BLaER1 (cell line): ENCODE data around the gene NFS1.

Source experiments
- H3K27ac ChIP-seq: shearing (Covaris generic); formaldehyde crosslinking; 2 replicates; pipeline ENCODE4 v1.8.1; 2022
- H3K27me3 ChIP-seq: shearing (Covaris generic); formaldehyde crosslinking; 2 replicates; pipeline ENCODE4 v1.8.1; 2022
- H3K36me3 ChIP-seq: shearing (Covaris generic); formaldehyde crosslinking; 2 replicates; pipeline ENCODE4 v1.8.1; 2022
- H3K4me1 ChIP-seq: shearing (Covaris generic); formaldehyde crosslinking; 2 replicates; pipeline ENCODE4 v1.8.1; 2022
- H3K4me2 ChIP-seq: shearing (Covaris generic); formaldehyde crosslinking; 2 replicates; pipeline ENCODE4 v1.8.1; 2022
- H3K4me3 ChIP-seq: shearing (Covaris generic); formaldehyde crosslinking; 2 replicates; pipeline ENCODE4 v1.8.1; 2022
- H3K9ac ChIP-seq: shearing (Covaris generic); formaldehyde crosslinking; 2 replicates; pipeline ENCODE4 v1.8.1; 2022
- H3K9me3 ChIP-seq: shearing (Covaris generic); formaldehyde crosslinking; 2 replicates; pipeline ENCODE4 v1.8.1; 2022
- H4K20me1 ChIP-seq: shearing (Covaris generic); formaldehyde crosslinking; 2 replicates; pipeline ENCODE4 v1.8.1; 2022
- Cebpa-rat ChIP-seq: shearing (Covaris generic); IDR thresholded peaks from 2 replicates; pipeline ENCODE4 v1.8.1; 2022

NFS1 gene

DNA sequence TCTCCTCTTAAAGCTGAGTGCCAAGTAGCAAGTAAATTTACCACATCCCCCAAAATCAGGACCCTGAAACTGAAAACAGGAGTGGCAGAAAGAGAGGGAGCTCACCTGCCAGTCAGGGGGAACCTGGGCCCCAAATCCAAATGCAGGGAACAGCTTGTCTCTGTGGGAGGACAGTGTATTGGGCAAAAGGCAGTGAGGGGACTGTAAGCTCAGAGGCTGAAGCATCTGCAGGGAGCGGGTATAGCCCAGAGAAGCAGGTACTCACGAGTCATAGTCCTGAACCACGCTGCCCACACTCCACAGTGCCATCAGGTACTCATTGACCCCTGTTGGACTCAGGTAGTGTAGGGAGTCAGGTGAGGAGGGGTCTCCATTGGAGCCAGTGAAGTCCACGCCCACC, 68.5 kb downstream of the NFS1 start:
- Histone ChIP-seq H3K27ac (no peak overlapping the region), H3K4me2 (no peak overlapping the region), H3K36me3 (peaks cover 92% of the 10 kb centered on the region), H3K9ac (no peak overlapping the region), H3K27me3 (no peaks in the 10 kb centered on the region), H3K4me1 (no peaks in the 10 kb centered on the region), H3K4me3 (no peak overlapping the region), H4K20me1 (peaks cover 44% of the 10 kb centered on the region), H3K9me3 (no peaks in the 10 kb centered on the region)
- no peak for TF ChIP-seq Cebpa-rat

- Histone ChIP-seq H3K36me3 (peaks cover 92% of the 10 kb centered on the region), H3K4me2 (no peak overlapping the region), H3K9me3 (no peaks in the 10 kb centered on the region), H3K4me3 (no peak overlapping the region), H4K20me1 (peaks cover 34% of the 10 kb centered on the region), H3K9ac (no peak overlapping the region), H3K27me3 (no peaks in the 10 kb centered on the region), H3K27ac (no peak overlapping the region), H3K4me1 (no peaks in the 10 kb centered on the region)
- no peak for TF ChIP-seq Cebpa-rat
These were observed 69.6 kb downstream of the NFS1 start for GRCh38 chr20:35629427-35630145.

DNA sequence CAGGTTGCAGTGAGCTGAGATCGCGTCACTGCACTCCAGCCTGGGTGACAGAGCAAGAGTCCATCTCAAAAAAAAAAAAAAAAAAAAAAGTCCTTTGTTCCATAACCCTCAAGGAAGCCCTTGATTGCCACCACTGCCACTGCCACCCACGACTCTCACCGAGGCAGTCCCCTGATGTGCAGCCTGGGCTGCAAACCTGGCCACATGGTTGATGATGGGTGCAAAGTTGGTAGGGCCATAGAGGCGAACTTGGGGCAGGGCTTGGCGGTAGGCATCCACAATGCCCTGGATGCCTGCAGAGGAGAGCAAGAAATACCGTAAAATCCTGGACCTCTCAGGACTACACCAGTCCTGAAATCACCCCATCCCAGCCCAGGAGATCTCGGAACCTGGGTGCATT, 72.0 kb downstream of the NFS1 start:
- Histone ChIP-seq H3K27ac (no peak overlapping the region), H3K27me3 (no peaks in the 10 kb centered on the region), H3K9ac (no peak overlapping the region), H4K20me1 (peaks cover 14% of the 10 kb centered on the region), H3K36me3 (peaks cover 90% of the 10 kb centered on the region), H3K4me3 (no peak overlapping the region), H3K4me1 (no peaks in the 10 kb centered on the region), H3K9me3 (no peaks in the 10 kb centered on the region), H3K4me2 (no peak overlapping the region)
- TF ChIP-seq Cebpa-rat: no peak

DNA sequence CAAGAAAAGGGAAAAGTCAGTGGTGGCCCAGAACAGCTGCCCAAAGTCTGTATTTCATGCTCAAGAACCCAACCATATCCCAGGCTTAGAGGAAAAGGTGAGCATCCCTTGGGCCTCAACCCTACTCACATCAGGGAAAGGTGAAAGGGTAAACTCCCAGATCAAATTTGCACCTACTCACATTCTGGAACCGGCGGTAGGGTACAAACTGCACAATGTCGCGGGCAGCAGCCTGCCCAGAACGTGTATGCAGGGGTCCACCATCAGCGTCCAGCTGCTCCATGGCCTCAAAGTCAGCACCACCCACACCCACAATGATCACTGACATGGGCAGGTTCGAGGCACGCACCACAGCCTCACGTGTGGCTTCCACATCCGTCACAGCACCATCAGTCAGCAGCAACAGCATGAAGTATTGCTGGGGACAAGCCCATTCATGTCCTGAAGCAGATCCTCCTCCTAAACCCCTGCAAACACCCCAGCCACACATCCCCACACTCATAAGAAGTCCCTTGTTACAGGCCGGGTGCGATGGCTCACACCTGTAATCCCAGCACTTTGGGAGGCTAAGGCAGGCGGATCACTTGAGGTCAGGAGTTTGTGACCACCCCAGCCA, 72.7 kb downstream of the NFS1 start:
- Histone ChIP-seq H3K9ac (no peak overlapping the region), H4K20me1 (peaks cover 8% of the 10 kb centered on the region), H3K27ac (no peak overlapping the region), H3K4me2 (no peak overlapping the region), H3K27me3 (no peaks in the 10 kb centered on the region), H3K4me1 (no peaks in the 10 kb centered on the region), H3K4me3 (no peak overlapping the region), H3K9me3 (no peaks in the 10 kb centered on the region), H3K36me3 (peaks cover 90% of the 10 kb centered on the region)
- TF ChIP-seq Cebpa-rat: no peak

- Histone ChIP-seq H3K27ac (no peak overlapping the region), H3K9me3 (no peaks in the 10 kb centered on the region)
These were observed 73.4 kb downstream of the NFS1 start for GRCh38 chr20:35625584-35626385.

DNA sequence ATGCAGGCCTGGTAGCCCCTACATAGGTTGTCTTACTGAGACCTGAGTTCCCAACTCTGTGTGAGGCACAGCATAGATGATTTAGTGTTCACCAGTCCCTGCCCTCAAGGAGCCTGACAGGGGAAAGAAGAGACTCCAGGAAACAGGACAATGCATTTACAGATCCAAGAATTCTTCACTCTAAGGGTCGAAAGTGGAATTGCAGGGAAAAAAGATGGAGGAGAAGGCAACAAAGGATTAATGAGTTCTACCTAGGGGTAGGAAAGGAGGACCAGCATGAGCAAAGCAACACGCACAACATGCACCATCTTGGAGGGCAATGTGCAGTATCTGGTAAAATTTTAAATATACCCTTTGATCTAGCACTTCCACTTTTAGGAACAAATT, 77.6 kb downstream of the NFS1 start:
- no peak overlapping the region for H3K4me3 ChIP-seq
- no peaks in the 10 kb centered on the region for H3K27me3 ChIP-seq
- peaks cover 5% of the 10 kb centered on the region for H4K20me1 ChIP-seq
- H3K4me2 ChIP-seq: no peak overlapping the region
- H3K4me1 ChIP-seq: peaks cover 30% of the 10 kb centered on the region
- no peak for TF ChIP-seq Cebpa-rat
- peaks cover 49% of the 10 kb centered on the region for H3K36me3 ChIP-seq
- H3K9ac ChIP-seq: no peak overlapping the region
- no peak overlapping the region for H3K27ac ChIP-seq
- H3K9me3 ChIP-seq: no peaks in the 10 kb centered on the region

More at GRCh38 chr20:35625584-35626385, 73.4 kb downstream of the NFS1 start:
- no peak overlapping the region for H3K4me3 ChIP-seq
- TF ChIP-seq Cebpa-rat: no peak
- H3K36me3 ChIP-seq: peaks cover 90% of the 10 kb centered on the region
- no peaks in the 10 kb centered on the region for H3K27me3 ChIP-seq
- H4K20me1 ChIP-seq: peaks cover 6% of the 10 kb centered on the region; the same call in 1 of the 2 replicates
- H3K4me1 ChIP-seq: no peaks in the 10 kb centered on the region
- no peak overlapping the region for H3K9ac ChIP-seq
- no peak overlapping the region for H3K4me2 ChIP-seq

- peaks cover 5% of the 10 kb centered on the region for H4K20me1 ChIP-seq
- no peaks in the 10 kb centered on the region for H3K27me3 ChIP-seq
- no peak overlapping the region for H3K9ac ChIP-seq
- H3K27ac ChIP-seq: no peak overlapping the region
- no peak overlapping the region for H3K4me2 ChIP-seq
- peaks cover 43% of the 10 kb centered on the region for H3K36me3 ChIP-seq
- H3K4me1 ChIP-seq: peaks cover 30% of the 10 kb centered on the region
- H3K4me3 ChIP-seq: no peak overlapping the region
- H3K9me3 ChIP-seq: no peaks in the 10 kb centered on the region
- TF ChIP-seq Cebpa-rat: no peak
These were observed 78.2 kb downstream of the NFS1 start for GRCh38 chr20:35620818-35621559.

GRCh38 chr20:35619196-35620095, 79.7 kb downstream of the NFS1 start:
- Histone ChIP-seq H3K9me3 (no peaks in the 10 kb centered on the region), H3K9ac (peak overlapping the region; percentile 65), H4K20me1 (peaks cover 5% of the 10 kb centered on the region; the same call in 1 of the 2 replicates), H3K27me3 (no peaks in the 10 kb centered on the region), H3K27ac (no peak overlapping the region), H3K4me3 (peak overlapping the region; percentile 69), H3K4me1 (peaks cover 41% of the 10 kb centered on the region), H3K36me3 (peaks cover 28% of the 10 kb centered on the region), H3K4me2 (peak overlapping the region; percentile 98)
- TF ChIP-seq Cebpa-rat: no peak
